ENCODE results near the gene TMEM109.

Gene TMEM109

GRCh38 chr11:60971520-60971919, 57.6 kb downstream of the TMEM109 start, which contains the start of gene CD6:
Gene CD6, plus strand, starts transcription at chr11:60971680. Its CDS starts 186 bp downstream, at chr11:60971866.
- DNase-seq (ENCODE audit: low spot score) = peak; percentile 76

DNA sequence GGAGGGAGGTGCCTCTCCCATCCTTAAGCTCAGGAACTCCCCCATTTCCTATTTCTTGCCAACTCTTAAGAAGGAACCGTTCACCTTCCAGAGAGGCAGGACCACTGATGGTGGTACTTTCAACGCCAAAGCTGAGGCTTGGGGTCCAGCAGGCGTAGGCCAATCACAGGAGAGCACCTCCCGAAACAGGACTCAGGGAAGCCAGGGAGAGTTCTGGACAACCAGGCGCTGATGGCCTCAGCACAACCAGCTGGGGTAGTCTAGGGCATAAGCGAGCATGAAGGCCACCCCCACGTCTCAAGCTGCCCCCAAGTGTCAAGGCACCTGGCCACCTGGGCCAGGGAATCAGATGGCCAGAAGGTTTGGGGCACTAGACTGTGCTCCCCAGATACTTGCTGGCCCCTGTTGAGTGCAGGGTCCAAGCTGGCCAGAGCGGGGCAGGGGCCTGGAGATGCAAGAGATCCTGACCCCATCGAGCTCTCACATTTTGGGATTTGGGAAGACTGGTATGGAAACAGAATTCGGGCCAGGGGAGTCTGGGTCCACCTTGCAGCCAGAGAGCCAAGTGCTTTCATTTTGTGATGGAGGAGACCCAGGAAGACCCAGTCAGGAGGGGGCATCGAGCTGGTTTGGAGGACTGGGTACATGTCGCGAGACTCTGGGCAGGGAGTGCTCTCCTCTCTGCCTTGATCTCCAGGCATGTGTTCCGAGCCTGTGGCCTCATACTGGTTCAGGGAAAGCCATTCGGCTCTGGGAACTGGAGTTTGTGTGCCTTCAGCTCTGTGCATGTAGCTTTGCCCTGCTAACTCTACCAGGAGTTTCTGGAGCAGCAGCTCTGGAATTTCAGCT, 58.4 kb downstream of the TMEM109 start:
- DNase-seq (ENCODE audit: low spot score) = no peak

All from CD4-positive, alpha-beta T cell treated with Interleukin-2 at 100 ng/mL for 4 hours (primary cell).